Measurements from ENCODE around the gene PDE8B.

GRCh38 chr5:77339337-77339890 lies 128.9 kb downstream of the PDE8B start:
- TF ChIP-seq GATA2 (IDR thresholded peaks at IDR 0.05; ENCODE audit: low read depth, low read length) (no peak), GATA3 (IDR thresholded peaks at IDR 0.05; ENCODE audit: low read depth, low read length) (no peak)

Data from SH-SY5Y (cell line).